CD4-positive, alpha-beta T cell treated with Interleukin-6 at 100 ng/mL for 8 hours (primary cell): ENCODE measurements around the gene EFEMP1.

ENCODE experiments used
- DNase-seq: peaks from one replicate; pipeline ENCODE4 v3.0.0-alpha.2; 2020; ENCODE audit warnings: mixed read lengths, low spot score

Gene EFEMP1

GRCh38 chr2:55898386-55899040 lies 25.1 kb downstream of the EFEMP1 start:
- no peak for DNase-seq

DNA sequence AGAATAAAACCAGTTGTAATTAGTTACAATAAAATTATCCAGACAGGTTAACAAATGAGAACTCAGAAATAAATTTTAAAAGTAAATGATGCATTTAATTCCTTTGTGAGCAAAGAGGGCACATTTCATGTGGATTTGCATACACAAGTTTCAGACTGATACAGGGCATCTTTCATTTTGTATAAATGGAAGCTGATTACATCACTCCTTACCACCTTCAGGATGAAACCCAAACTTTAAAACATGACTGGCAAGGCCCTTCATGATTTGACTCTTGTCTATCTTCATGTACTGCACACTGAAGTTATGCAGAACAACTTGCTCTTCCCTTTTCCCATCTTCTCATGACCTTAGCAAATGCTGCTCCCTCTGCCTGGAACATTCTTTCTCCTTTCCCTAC lies 26.9 kb downstream of the EFEMP1 start:
- DNase-seq = no peak

DNA sequence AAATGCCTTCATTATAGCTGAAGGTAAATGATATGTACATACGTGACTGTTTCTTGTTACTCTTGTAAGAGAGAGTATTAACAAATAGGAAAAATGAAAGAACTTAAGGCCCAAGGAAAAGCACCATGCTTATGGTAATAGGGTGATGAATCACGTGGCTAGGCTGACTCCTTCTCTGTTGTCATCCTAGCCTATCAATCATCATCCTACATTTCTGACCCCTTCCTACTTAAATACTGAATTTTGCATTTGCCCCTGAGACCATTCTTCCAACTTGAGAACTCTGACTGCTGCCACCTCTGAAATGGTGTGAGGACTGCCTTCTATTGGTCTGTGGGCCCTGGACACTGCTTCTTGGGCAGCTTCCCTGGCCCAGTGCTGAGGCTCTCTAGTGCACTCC lies 28.9 kb downstream of the EFEMP1 start:
- no peak for DNase-seq

GRCh38 chr2:55891671-55892094 lies 31.9 kb downstream of the EFEMP1 start:
- DNase-seq = no peak

GRCh38 chr2:55888936-55889335 lies 34.6 kb downstream of the EFEMP1 start:
- DNase-seq = no peak

DNA sequence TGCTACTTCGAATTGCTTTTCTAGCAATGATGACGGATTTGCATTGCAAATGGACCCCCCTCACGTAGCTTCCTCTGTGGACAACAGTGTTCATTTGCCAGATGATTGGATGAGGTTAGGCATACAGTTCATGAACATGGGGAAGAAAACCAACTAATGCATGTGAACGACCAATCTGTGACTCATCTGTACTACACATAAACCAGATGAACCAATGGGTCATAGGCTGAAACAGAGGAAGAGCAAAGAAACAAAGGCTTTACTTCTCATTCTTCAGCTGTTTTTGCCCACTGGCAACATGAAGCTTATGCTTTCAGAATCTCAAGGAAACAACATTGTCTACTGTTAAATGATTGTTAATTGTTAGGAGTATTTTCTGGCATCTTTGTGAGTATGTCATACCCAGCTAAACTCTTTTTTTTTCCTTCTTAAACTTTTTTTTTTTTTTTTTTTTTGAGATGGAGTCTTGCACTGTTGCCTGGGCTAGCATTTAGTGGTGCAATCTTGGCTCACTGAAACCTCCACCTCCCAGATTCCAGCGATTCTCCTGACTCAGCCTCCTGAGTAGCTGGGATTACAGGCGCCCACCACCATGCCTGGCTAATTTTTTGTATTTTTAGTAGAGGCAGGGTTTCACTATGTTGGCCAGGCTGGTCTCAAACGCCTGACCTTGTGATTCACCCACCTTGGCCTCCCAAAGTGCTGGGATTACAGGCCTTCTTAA lies 35.5 kb downstream of the EFEMP1 start:
- no peak for DNase-seq

DNA sequence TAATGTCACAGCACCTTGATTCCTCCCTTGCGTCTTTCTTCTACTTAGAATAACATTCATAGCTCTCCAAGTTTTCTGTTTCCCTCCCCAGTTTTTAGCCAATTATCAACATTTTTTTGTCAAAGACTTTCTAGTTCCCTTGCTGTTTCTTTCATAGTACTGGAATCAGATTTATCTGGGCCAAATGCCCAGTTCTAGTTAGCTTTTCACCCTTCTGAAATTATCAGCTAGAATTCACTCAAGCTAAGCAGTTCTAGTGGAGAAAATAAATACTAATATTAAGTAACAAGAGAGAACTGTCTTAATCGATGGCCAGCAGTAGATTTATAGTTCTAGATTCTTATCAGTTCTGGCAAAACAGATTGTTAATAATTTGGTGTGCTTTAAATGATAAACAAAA lies 36.2 kb downstream of the EFEMP1 start:
- no peak for DNase-seq

- DNase-seq = no peak
These were observed 37.7 kb downstream of the EFEMP1 start for GRCh38 chr2:55885944-55886281.

DNA sequence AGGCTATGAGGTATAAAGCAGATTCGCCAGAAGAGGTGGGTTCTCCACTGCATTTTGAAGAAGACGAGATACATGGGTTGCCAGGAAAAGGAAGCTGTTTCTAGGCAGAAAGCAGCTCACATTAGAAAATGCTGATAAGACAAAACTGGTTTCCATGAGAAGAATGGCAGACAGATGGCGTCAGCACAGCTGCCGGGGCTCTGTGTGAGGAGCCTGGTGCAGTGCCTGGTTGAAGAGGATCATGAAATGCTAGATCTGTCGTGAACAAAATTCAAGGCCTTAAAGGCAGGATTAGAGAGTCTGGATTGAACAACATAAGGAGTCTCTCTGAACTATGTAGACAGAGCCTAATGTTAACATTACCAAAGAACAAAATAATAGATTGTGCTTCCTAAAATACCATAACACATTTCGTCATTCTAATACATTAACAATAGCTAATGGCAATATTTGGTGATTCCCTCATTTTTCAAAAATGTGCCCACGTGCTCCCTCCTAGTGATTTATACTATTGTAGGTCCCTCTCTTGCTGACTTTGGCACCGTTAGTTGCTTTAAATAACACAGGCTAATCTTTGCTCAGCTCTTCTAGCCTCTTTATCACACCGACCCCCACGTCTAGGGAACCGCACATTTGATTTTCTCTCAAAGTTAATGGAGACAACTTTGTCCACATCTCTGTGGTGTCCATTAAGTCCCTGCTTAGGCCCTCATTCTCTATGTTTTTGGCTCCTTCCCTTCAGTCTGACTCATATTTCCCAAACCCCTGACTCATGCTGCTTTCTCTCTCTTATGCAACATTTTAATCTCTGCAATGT lies 38.2 kb downstream of the EFEMP1 start:
- DNase-seq = no peak

DNA sequence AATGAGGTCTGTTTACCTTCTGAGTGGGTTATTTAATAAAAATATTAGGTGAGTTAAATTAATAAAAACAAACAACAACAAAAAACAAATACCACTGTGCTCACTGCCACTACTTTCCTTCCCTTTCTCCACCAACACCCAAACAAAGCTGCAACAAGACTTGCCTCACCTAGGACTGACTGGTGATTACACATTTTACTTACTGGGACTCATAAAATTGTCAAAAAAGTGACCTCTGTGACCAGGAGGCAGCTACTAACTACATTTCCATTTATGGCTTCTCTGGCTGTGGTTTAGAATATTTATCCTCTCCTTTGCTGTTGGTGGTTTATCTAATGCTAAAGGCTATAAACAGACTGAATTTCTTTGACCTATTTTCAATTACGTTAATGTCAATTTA lies 39.8 kb downstream of the EFEMP1 start:
- DNase-seq = no peak

DNA sequence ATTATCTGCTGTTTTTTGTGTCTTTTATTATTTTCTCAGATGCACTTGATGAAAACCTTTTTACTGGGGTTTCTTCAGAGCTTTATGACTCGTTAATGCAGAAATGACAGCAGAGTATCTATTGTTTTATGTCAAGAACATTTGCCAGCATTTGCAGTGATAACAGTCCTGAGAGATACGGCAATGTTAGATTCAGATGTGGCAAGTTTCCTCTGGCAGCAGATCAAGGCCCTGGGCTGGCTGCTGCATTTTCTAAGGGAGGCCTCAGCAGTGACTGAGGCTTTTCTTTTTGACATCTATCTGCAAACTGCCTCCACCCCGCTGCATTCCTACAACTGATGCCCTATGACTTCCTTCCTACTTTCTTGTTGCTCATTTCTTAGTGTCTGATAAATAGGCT lies 40.2 kb downstream of the EFEMP1 start:
- DNase-seq = no peak

DNA sequence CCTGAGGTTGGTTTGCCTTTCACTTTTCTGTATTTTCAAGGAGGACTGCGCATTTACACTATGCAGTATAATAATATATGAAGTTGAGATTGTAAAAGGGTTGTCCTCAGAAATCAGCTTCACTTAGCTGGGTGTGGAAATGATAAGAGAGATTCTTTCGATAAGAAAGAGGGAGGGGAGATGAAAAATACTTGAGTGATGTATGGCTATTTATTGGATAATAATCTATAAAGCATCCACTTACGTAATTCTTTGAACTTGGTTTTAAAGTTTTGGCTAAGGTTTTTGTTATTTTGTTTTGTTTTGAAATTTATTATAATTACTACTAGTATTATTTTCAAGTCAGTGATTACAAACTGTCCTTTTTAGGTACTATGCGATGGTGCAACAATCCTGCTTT lies 40.6 kb downstream of the EFEMP1 start:
- DNase-seq = no peak

DNA sequence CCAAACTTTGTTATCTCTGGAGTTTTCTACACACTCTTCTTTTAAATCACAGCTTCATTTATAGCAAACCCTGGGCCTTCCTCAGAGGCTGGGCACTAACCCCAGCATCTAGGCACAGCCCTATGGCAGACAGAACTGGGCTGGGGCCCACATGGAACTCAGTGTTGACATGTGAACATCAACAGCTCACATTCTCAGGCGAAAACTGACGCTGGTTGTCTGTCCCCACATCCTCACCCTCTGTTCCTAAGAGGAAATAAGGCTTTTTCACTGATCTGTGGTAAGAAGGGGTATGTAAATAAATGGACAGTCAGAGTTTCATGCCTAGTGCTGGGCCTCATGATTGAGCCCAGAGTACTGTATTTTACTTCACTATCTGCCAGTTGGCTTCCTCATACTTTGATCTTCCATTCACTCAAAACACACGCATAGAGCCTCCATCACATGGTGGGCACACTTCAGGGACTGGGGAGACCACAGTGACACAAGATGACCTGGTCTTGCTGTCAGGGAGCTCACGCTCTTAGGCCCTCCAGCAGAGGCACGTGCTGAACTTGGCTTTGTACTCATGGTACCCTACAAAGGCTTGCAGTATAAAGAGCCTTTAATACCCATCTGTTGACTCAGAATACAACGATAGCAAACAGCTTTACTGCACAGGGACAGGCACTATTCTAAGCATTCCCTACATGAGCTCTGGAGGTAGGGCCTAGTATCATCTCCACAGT lies 43.0 kb downstream of the EFEMP1 start:
- DNase-seq = no peak

GRCh38 chr2:55879976-55880375 lies 43.6 kb downstream of the EFEMP1 start:
- no peak for DNase-seq

DNA sequence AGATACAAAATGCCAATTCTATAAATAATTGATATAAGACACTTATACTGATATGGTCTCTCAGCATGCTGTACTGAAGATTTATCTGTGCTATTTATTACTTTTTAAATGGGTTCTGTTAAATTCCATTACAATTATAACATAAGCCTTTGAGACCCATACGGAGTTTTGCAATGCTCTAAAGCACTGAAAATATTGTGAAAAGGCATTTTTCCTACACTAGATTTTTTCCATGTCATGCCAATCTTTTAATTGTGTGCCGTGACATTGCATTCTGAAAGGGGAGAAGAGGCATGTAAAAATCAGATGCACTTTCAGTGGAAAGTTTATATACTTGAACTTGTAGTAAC lies 46.5 kb downstream of the EFEMP1 start:
- DNase-seq = no peak

DNA sequence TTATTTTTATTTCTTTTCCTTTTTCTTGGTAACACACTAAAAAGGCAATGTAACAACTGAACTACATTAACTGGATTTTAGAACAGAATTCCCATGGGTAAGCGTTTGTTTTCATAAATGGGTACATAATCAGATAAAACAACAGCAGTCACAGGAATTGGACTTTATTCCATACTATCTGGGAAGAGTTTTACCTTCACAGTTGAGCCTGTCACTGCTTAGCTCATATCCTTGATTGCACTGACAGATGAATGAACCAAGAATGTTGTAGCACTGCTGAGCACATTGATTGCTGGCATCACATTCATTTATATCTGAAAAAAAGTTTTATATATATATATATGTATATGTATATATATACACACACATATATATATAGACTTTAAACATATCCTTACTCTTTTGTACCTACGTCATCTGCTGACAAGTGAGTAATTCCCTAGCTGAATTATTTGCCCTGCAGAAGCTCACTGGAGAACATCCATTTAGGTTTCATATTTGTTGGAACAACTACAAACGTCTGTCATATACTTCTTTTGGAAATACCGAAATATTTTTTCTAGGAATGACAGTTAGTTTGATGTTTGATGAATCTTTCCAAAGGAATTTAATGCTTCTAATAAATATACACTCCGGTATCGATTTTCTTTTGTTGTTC lies 47.0 kb downstream of the EFEMP1 start:
- no peak for DNase-seq

DNA sequence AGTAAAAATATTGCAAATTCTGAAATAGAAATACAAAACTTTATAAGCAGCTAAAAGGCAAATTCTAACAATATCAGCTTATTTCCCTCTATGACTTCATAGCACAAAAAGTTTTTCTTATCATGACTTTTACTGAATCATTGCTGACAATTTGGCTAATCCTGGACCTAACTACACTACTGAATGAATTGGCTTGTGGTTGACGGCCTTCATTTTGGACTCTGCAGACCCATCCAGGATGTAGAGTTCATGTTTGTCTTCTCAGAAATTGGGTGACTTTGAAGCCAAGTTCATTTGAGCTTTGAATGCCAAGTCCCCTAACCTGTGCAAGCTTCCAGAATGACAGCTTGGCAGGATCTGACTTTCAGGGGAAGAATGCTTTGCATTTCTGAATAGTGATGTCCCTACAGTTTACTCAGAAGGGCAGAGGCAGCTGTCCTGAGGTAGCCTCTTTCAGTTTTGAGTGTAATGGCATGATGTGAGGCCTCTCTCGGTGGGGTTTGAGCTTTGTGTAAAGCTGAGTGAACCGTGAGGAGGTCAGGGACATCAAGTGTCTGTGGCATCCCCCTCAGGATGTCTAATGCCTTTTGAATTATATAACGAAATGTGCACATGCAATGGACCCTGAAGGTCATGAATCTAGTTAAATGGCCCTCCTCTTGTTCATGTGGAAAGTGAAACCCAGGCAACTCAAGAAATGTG lies 48.0 kb downstream of the EFEMP1 start:
- no peak for DNase-seq

- no peak for DNase-seq
These were observed 49.2 kb downstream of the EFEMP1 start for GRCh38 chr2:55874338-55874737.

DNA sequence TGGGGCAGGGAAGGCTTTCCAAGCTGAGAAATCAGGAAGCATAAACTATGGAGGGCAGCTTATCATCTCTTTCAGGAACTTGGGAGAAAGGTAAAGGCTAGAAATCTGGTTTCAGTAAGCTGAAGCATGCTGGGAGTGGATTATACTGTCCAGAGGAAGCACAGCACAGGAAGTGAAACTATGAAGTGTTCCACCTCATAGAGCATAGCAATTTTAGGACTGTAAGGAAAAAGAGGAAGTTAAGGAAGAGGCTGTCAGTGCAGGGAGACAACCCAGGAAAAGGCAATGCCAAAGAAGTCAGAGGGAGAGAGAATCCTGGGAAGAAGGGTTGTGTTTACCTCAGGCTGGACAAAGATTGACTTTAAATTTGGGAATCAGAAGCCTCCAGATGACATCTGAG lies 51.9 kb downstream of the EFEMP1 start:
- DNase-seq = no peak

DNA sequence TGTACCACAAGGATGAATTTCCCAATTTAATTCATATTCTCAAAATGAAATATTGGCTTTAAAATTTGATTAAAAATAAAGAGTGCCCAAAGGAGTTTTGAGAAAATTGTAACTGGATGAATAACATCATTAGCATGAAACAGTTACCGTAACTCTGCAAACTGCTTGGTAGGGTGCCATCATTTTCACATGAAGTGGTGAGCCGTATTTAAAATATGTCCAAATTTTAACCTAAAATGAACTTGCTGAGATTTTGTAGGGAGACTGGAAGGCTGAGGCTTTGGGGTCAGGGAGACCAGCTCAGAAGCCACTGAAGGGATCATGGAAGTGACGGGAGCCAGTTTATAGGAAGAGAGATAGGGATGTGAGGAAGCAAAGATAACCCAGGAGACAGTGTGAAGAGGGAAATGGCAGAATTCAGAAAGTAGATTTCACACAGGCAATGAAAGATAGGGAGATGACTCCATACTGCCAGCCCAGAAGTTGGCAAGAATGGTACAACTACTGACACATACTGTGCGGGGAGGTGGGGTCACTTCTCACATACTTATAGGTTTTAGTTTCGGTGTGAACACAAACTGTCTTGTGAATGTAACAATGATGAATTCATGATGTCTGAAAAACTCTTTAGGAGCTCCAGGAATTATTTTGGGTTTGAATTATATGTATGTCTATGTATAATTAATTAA lies 53.8 kb downstream of the EFEMP1 start:
- DNase-seq = no peak
